HepG2 (cell line): Measurements from ENCODE around the gene IMPDH2. TPM values are rescaled to one million over a fixed set of nuclear protein-coding genes. Genes with fewer than 3 reads are reported as not detected.

Source experiments
- CEBPG ChIP-seq: IDR thresholded peaks from 2 replicates; pipeline ENCODE4 v1.6.1; 2016
- HDAC1 ChIP-seq: sonication (generic); formaldehyde crosslinking; IDR thresholded peaks from 2 replicates; pipeline ENCODE4 v1.5.1; 2020; ENCODE audit warnings: mild to moderate bottlenecking, missing genetic modification reagents
- SAP130 ChIP-seq: IDR thresholded peaks from 2 replicates; pipeline ENCODE4 v1.6.1; 2016; ENCODE audit warnings: low read depth
- TMF1 ChIP-seq: sonication (generic); formaldehyde crosslinking; IDR thresholded peaks from 2 replicates; pipeline ENCODE4 v1.8.1; 2022; ENCODE audit warnings: low read depth, missing genetic modification reagents
- ZBTB42 ChIP-seq: sonication (generic); formaldehyde crosslinking; IDR thresholded peaks from 2 replicates; pipeline ENCODE4 v1.5.0; 2020; ENCODE audit warnings: mild to moderate bottlenecking, missing genetic modification reagents
- ZNF317 ChIP-seq: sonication (generic); formaldehyde crosslinking; IDR thresholded peaks from 2 replicates; pipeline ENCODE4 v1.5.0; 2020; ENCODE audit warnings: mild to moderate bottlenecking, missing genetic modification reagents
- ZNF766 ChIP-seq: sonication (generic); formaldehyde crosslinking; IDR thresholded peaks from 2 replicates; pipeline ENCODE4 v1.5.0; 2020; ENCODE audit warnings: missing genetic modification reagents, borderline replicate concordance
- ZNF792 ChIP-seq: IDR thresholded peaks from 2 replicates; pipeline ENCODE4 v1.6.1; 2016
- polyA plus RNA-seq, 8 experiments: library from polyadenylated mRNA; depleted of rRNA in 3 of 8; stranded (reverse) in 7 of 8; unstranded in 1 of 8; fragments of >200 nt; fragmentation: Illumina TruSeq in 4 of 8; extraction: Trizol in 4 of 8; gene quantifications; 2 replicates each; pipeline versions ENCODE4 v1.2.1 to v1.2.3, GENCODE V29; 2011 to 2016; ENCODE audit warnings: low read depth in 4 of 8, missing spikeins in 1 of 8, mixed read lengths in 1 of 8; ENCODE audit not compliant: insufficient read depth in 1 of 8
- total RNA-seq, 5 experiments: library from RNA; depleted of rRNA; stranded (reverse); fragments of >200 nt; fragmentation: Illumina TruSeq; extraction: Trizol; gene quantifications; 2 replicates each; pipeline ENCODE4 v1.2.3, GENCODE V29; 2016; ENCODE audit warnings: low read depth in 1 of 5
- TF ChIP-seq, protein P1 (sequence below): sonication (generic); formaldehyde crosslinking; IDR thresholded peaks from 2 replicates; pipeline ENCODE4 v1.5.0; 2020; ENCODE audit warnings: mild to moderate bottlenecking, missing genetic modification reagents
- TF ChIP-seq, protein P2 (sequence below): sonication (generic); formaldehyde crosslinking; IDR thresholded peaks from 2 replicates; pipeline ENCODE4 v1.5.1; 2020; ENCODE audit warnings: mild to moderate bottlenecking, missing genetic modification reagents
- TF ChIP-seq, protein P3 (sequence below): sonication (generic); formaldehyde crosslinking; conservative IDR thresholded peaks from 2 replicates; pipeline ENCODE4 v1.4.0; 2020; ENCODE audit warnings: missing genetic modification reagents
- TF ChIP-seq, protein P4 (sequence below): sonication (generic); formaldehyde crosslinking; IDR thresholded peaks from 2 replicates; pipeline ENCODE4 v1.4.0; 2020; ENCODE audit warnings: mild to moderate bottlenecking, low read depth, missing genetic modification reagents
- TF ChIP-seq, protein P5 (sequence below): sonication (generic); formaldehyde crosslinking; conservative IDR thresholded peaks from 2 replicates; pipeline ENCODE4 v1.4.0; 2020; ENCODE audit warnings: missing genetic modification reagents
- TF ChIP-seq, protein P6 (sequence below): sonication (generic); formaldehyde crosslinking; IDR thresholded peaks from 2 replicates; pipeline ENCODE4 v1.8.1; 2023; ENCODE audit warnings: mild to moderate bottlenecking, moderate library complexity, missing genetic modification reagents
- TF ChIP-seq, protein P7 (sequence below): sonication (generic); formaldehyde crosslinking; IDR thresholded peaks from 2 replicates; pipeline ENCODE4 v1.8.0; 2022; ENCODE audit warnings: low read depth, missing genetic modification reagents
- TF ChIP-seq, protein P8 (sequence below): IDR thresholded peaks from 2 replicates; pipeline ENCODE4 v1.6.1; 2012; ENCODE audit warnings: inconsistent platforms

IMPDH2 gene
- total and polyA plus RNA-seq, 2 of the 13 experiments (the other 11 are each of a cell fraction or from before 2014, with no cell fraction given), result 248 to 260 TPM

DNA sequence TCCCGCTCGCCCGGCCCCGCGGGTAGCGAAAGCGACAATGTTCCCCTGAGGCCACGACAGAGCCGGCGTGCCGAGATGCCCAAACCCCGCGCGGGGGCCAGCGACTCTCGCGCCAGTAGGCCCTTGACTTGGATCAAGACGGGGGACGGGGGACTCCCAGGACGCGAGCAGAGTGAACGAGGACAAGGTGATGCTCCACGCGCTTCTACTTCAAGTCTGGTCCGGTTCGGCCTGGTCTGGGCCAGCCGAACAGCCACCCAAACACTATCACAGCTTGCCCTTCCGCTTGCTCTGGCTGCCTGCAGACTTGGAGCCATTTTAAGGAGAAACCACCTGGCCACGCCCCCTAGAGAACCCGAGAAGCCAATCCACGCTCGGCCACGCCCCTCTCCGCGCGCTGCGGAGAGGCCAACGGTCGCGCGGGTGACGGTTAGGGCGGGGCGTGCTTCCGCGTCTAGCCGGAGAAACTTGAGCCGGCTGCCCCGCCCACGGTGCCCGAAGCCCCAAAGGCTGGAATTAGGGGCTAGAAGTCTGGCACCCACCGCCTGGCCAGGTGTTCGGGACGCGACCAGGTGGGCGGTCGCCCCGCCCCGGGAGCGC is 7.9 kb downstream of the IMPDH2 start (continued):
- TF ChIP-seq, protein P1, sequence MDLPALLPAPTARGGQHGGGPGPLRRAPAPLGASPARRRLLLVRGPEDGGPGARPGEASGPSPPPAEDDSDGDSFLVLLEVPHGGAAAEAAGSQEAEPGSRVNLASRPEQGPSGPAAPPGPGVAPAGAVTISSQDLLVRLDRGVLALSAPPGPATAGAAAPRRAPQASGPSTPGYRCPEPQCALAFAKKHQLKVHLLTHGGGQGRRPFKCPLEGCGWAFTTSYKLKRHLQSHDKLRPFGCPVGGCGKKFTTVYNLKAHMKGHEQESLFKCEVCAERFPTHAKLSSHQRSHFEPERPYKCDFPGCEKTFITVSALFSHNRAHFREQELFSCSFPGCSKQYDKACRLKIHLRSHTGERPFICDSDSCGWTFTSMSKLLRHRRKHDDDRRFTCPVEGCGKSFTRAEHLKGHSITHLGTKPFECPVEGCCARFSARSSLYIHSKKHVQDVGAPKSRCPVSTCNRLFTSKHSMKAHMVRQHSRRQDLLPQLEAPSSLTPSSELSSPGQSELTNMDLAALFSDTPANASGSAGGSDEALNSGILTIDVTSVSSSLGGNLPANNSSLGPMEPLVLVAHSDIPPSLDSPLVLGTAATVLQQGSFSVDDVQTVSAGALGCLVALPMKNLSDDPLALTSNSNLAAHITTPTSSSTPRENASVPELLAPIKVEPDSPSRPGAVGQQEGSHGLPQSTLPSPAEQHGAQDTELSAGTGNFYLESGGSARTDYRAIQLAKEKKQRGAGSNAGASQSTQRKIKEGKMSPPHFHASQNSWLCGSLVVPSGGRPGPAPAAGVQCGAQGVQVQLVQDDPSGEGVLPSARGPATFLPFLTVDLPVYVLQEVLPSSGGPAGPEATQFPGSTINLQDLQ (CRISPR knock-in tag), result no peak
- no peak for TF ChIP-seq ZNF317
- TF ChIP-seq ZNF766 (CRISPR knock-in tag), result peak; percentile 76; the same call in 1 of the 2 replicates
- TF ChIP-seq, protein P2, sequence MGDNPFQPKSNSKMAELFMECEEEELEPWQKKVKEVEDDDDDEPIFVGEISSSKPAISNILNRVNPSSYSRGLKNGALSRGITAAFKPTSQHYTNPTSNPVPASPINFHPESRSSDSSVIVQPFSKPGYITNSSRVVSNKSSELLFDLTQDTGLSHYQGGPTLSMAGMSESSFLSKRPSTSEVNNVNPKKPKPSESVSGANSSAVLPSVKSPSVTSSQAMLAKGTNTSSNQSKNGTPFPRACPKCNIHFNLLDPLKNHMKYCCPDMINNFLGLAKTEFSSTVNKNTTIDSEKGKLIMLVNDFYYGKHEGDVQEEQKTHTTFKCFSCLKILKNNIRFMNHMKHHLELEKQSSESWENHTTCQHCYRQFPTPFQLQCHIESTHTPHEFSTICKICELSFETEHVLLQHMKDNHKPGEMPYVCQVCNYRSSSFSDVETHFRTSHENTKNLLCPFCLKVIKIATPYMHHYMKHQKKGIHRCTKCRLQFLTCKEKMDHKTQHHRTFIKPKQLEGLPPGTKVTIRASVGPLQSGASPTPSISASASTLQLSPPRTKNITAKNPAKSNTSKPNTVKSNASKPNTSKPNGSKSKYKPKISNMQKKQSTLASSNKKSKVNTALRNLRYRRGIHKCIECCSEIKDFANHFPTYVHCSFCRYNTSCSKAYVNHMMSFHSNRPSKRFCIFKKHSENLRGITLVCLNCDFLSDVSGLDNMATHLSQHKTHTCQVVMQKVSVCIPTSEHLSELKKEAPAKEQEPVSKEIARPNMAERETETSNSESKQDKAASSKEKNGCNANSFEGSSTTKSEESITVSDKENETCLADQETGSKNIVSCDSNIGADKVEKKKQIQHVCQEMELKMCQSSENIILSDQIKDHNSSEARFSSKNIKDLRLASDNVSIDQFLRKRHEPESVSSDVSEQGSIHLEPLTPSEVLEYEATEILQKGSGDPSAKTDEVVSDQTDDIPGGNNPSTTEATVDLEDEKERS (CRISPR knock-in tag), result peak; percentile 55; the same call in 1 of the 2 replicates
- TF ChIP-seq TMF1 (CRISPR knock-in tag), result no peak
- TF ChIP-seq ZBTB42 (CRISPR knock-in tag), result no peak
- TF ChIP-seq, protein P3, sequence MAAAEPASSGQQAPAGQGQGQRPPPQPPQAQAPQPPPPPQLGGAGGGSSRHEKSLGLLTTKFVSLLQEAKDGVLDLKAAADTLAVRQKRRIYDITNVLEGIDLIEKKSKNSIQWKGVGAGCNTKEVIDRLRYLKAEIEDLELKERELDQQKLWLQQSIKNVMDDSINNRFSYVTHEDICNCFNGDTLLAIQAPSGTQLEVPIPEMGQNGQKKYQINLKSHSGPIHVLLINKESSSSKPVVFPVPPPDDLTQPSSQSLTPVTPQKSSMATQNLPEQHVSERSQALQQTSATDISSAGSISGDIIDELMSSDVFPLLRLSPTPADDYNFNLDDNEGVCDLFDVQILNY (CRISPR knock-in tag), result no peak
- TF ChIP-seq, protein P4, sequence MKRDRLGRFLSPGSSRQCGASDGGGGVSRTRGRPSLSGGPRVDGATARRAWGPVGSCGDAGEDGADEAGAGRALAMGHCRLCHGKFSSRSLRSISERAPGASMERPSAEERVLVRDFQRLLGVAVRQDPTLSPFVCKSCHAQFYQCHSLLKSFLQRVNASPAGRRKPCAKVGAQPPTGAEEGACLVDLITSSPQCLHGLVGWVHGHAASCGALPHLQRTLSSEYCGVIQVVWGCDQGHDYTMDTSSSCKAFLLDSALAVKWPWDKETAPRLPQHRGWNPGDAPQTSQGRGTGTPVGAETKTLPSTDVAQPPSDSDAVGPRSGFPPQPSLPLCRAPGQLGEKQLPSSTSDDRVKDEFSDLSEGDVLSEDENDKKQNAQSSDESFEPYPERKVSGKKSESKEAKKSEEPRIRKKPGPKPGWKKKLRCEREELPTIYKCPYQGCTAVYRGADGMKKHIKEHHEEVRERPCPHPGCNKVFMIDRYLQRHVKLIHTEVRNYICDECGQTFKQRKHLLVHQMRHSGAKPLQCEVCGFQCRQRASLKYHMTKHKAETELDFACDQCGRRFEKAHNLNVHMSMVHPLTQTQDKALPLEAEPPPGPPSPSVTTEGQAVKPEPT, result no peak; the same call in 1 of the 2 replicates
- TF ChIP-seq, protein P5, sequence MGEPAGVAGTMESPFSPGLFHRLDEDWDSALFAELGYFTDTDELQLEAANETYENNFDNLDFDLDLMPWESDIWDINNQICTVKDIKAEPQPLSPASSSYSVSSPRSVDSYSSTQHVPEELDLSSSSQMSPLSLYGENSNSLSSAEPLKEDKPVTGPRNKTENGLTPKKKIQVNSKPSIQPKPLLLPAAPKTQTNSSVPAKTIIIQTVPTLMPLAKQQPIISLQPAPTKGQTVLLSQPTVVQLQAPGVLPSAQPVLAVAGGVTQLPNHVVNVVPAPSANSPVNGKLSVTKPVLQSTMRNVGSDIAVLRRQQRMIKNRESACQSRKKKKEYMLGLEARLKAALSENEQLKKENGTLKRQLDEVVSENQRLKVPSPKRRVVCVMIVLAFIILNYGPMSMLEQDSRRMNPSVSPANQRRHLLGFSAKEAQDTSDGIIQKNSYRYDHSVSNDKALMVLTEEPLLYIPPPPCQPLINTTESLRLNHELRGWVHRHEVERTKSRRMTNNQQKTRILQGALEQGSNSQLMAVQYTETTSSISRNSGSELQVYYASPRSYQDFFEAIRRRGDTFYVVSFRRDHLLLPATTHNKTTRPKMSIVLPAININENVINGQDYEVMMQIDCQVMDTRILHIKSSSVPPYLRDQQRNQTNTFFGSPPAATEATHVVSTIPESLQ (CRISPR knock-in tag), result no peak
- TF ChIP-seq HDAC1 (CRISPR knock-in tag), result peak; percentile 87
- TF ChIP-seq ZNF792 (CRISPR knock-in tag), result peak; percentile 72
- TF ChIP-seq, protein P6, sequence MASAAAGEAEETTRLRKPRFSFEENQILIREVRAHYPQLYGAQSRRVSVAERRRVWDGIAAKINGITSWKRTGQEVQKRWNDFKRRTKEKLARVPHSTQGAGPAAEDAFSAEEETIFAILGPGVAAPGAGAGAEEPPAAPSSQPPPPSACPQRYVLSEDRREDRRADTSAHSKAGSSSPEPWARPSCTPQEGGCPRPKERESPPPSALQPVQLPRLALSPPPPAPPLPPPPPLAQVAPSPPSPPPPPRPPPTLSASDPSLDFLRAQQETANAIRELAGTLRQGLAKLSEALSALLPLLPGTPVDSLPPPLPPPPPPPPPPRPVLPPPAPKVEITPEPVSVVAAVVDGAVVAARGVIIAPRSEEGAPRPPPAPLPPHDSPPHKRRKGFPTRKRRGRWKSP (CRISPR knock-in tag), result no peak
- TF ChIP-seq SAP130 (CRISPR knock-in tag), result peak; percentile 78
- TF ChIP-seq, protein P7, sequence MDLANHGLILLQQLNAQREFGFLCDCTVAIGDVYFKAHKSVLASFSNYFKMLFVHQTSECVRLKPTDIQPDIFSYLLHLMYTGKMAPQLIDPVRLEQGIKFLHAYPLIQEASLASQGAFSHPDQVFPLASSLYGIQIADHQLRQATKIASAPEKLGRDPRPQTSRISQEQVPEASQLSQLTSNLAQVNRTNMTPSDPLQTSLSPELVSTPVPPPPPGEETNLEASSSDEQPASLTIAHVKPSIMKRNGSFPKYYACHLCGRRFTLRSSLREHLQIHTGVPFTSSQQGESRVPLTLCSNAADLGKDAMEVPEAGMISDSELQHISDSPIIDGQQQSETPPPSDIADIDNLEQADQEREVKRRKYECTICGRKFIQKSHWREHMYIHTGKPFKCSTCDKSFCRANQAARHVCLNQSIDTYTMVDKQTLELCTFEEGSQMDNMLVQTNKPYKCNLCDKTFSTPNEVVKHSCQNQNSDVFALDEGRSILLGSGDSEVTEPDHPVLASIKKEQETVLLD (CRISPR knock-in tag), result no peak
- TF ChIP-seq, protein P8, sequence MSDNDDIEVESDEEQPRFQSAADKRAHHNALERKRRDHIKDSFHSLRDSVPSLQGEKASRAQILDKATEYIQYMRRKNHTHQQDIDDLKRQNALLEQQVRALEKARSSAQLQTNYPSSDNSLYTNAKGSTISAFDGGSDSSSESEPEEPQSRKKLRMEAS, result peak; percentile 72
- no peak for TF ChIP-seq CEBPG
